ENCODE measurements around the gene SLC6A17. TPM values are rescaled to one million over a fixed set of nuclear protein-coding genes. Genes with fewer than 3 reads are reported as not detected.

The SLC6A17 gene
- total RNA-seq, 4 donors from 2014 or later = under 0.01 to 1.7 (median 0.91) TPM

GRCh38 chr1:110223127-110223526, 72.8 kb downstream of the SLC6A17 start:
- no peak for TF ChIP-seq EP300 (IDR thresholded peaks at IDR 0.05)
- no peak for TF ChIP-seq POLR2A (IDR thresholded peaks at IDR 0.05)
- no peak for TF ChIP-seq POLR2AphosphoS5 (IDR thresholded peaks at IDR 0.05)
- no peak for TF ChIP-seq CTCF (IDR thresholded peaks at IDR 0.05)
- Histone ChIP-seq H3K27me3 (no peaks in the 10 kb centered on the region), H3K4me1 (no peaks in the 10 kb centered on the region), H3K4me3 (no peak overlapping the region), H3K36me3 (peaks cover 0 to 71% of the 10 kb centered on the region in 2 donors), H3K27ac (no peak overlapping the region), H3K9me3 (no peaks in the 10 kb centered on the region)
- ATAC-seq = no peak
- 80 to 90% methylated on average over 1 to 2 of the region's 27 CpGs for WGBS, 2 donors (ENCODE audit: low coverage in 1 of 2)

- H3K4me3 ChIP-seq = no peak overlapping the region
- H3K9me3 ChIP-seq = no peaks in the 10 kb centered on the region
- 100% methylated on average over 3 of the region's 17 CpGs; no CpG with 5 or more reads in 1 of the 2 donors for WGBS, 2 donors (ENCODE audit: low coverage in 1 of 2)
- H3K36me3 ChIP-seq = peaks cover 0 to 73% of the 10 kb centered on the region in 2 donors
- no peak for TF ChIP-seq CTCF (IDR thresholded peaks at IDR 0.05)
- TF ChIP-seq POLR2A (IDR thresholded peaks at IDR 0.05) = no peak
- H3K27ac ChIP-seq = no peak overlapping the region
- no peaks in the 10 kb centered on the region for H3K4me1 ChIP-seq
- H3K27me3 ChIP-seq = no peaks in the 10 kb centered on the region
- no peak for ATAC-seq
These were observed 73.3 kb downstream of the SLC6A17 start for GRCh38 chr1:110223581-110223980.

- H3K36me3 ChIP-seq = peaks cover 0 to 81% of the 10 kb centered on the region in 2 donors
- no peaks in the 10 kb centered on the region for H3K4me1 ChIP-seq
- TF ChIP-seq POLR2A (IDR thresholded peaks at IDR 0.05) = no peak
- TF ChIP-seq POLR2AphosphoS5 (IDR thresholded peaks at IDR 0.05) = no peak
- no peak for TF ChIP-seq CTCF (IDR thresholded peaks at IDR 0.05)
- TF ChIP-seq EP300 (IDR thresholded peaks at IDR 0.05) = no peak
- no peak overlapping the region for H3K27ac ChIP-seq
- H3K27me3 ChIP-seq = no peaks in the 10 kb centered on the region
- H3K9me3 ChIP-seq = no peaks in the 10 kb centered on the region
- H3K4me3 ChIP-seq = no peak overlapping the region
- WGBS, 2 donors (ENCODE audit: low coverage in 1 of 2) = 82 to 87% methylated on average over 3 to 5 of the region's 8 CpGs
- ATAC-seq = no peak
These were observed 74.1 kb downstream of the SLC6A17 start for GRCh38 chr1:110224240-110224995.

- 20% methylated on average over 1 of the region's 7 CpGs; no CpG with 5 or more reads in 1 of the 2 donors for WGBS, 2 donors (ENCODE audit: low coverage in 1 of 2)
- Histone ChIP-seq H3K27me3 (no peaks in the 10 kb centered on the region), H3K4me1 (no peaks in the 10 kb centered on the region), H3K4me3 (no peak overlapping the region), H3K27ac (no peak overlapping the region), H3K36me3 (peaks cover 0 to 89% of the 10 kb centered on the region in 2 donors), H3K9me3 (no peaks in the 10 kb centered on the region)
- no peak for ATAC-seq
- no peak for TF ChIP-seq EP300 (IDR thresholded peaks at IDR 0.05)
- no peak for TF ChIP-seq CTCF (IDR thresholded peaks at IDR 0.05)
- TF ChIP-seq POLR2AphosphoS5 (IDR thresholded peaks at IDR 0.05) = no peak
- TF ChIP-seq POLR2A (IDR thresholded peaks at IDR 0.05) = no peak
These were observed 74.9 kb downstream of the SLC6A17 start for GRCh38 chr1:110225212-110225611.

Measured in gastroesophageal sphincter (tissue), 4 donors.